ENCODE measurements around the gene ADPGK.

The ADPGK gene

DNA sequence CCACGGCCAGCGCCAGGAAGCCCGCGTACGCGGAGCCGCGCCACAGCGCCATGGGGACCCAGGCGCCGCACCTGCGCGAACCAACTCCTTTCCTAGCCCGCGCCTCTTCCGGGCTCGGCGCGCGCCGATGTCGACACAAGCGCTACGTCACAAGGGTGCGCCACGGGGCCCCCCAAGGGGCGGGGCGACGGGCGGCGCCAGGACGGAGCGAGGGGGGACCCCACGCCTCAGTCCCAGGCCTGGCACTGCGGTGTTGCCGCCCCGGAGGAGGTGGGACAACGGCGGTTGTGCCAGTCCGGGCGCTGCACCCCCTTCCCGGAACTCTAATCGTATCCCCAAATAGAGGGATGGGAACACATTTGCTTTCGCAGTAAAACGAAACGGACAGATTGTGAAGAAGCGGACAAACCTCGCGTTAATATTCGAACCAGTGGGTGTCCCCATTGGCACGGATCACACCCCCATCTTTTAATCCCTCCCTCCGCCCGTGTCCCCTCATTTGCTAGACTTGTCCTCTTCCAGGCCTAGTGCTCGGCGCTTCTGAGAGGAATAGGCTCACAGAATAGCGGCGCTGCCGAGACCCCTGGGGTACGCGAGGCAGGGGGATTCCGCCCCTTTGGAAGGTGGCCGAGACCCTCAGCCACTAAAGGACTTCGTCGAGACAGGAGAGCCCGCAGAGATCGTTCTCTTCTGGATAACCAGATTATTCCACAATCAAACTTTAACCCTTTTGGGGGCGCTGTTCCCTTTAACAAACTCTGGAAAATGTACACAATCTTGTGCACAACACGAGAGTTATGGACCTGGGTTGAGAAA, at the start of gene ADPGK:
ADPGK (minus strand) TSS at position 119 of the 816 bp plus-strand sequence; CDS start at position 52, 67 bp downstream.
- in situ Hi-C loops (cut with MboI; ENCODE audit: low pct_unique_long_range_greater_than_20kb, low sequenced_read_pairs, unreplicated experiment), result no loop called here
- TF ChIP-seq, protein P1, sequence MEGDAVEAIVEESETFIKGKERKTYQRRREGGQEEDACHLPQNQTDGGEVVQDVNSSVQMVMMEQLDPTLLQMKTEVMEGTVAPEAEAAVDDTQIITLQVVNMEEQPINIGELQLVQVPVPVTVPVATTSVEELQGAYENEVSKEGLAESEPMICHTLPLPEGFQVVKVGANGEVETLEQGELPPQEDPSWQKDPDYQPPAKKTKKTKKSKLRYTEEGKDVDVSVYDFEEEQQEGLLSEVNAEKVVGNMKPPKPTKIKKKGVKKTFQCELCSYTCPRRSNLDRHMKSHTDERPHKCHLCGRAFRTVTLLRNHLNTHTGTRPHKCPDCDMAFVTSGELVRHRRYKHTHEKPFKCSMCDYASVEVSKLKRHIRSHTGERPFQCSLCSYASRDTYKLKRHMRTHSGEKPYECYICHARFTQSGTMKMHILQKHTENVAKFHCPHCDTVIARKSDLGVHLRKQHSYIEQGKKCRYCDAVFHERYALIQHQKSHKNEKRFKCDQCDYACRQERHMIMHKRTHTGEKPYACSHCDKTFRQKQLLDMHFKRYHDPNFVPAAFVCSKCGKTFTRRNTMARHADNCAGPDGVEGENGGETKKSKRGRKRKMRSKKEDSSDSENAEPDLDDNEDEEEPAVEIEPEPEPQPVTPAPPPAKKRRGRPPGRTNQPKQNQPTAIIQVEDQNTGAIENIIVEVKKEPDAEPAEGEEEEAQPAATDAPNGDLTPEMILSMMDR (IDR thresholded peaks at IDR 0.05; ENCODE audit: extremely low read depth, insufficient read depth, missing control alignments), result peak; percentile 45
- peak; percentile 97 for DNase-seq (ENCODE audit: low spot score)

DNA sequence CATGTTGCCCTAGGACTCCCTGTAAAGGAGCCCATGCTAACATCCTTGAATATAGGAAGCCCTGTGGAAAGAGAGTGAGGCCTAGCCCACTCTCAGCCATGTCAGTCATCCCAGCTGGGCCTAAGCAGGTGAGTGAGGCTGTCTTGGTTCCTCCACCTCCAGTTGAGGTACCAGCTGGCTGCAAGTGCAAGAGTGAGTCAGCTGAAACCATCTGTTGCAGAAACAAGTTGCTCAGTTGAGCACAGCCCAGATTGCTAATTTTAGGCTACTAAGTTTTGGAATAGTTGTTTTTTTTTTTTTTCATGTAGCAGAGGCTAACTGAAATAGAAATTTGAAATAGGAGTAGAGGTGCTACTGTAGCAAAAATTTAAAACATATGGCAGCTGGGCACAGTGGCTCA, 43.7 kb upstream of the ADPGK start:
- in situ Hi-C loops (cut with MboI; ENCODE audit: low pct_unique_long_range_greater_than_20kb, low sequenced_read_pairs, unreplicated experiment), result no loop called here
- DNase-seq (ENCODE audit: low spot score), result no peak
- TF ChIP-seq, protein P1 (IDR thresholded peaks at IDR 0.05; ENCODE audit: extremely low read depth, insufficient read depth, missing control alignments), result no peak

DNA sequence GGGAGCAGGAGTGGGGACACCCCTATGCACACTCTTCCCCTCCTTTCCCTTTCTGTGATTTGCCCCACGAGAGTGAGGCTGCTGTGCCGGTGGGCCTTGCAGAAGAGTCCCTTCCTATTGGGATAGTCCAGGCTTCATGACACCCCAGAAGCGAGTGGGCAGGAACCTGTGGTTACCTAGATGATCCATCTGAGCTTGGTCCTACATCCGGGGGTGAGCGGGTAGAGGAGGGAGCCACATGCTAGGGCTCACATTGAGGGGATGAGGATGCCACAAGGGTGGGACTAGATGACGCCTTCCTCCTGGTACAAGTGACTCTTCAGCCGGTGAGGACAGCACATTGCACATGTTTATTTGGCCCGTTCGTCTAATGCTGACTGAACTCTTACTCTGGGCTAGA, 43.1 kb upstream of the ADPGK start:
- no peak for DNase-seq (ENCODE audit: low spot score)
- TF ChIP-seq, protein P1 (IDR thresholded peaks at IDR 0.05; ENCODE audit: extremely low read depth, insufficient read depth, missing control alignments), result no peak
- in situ Hi-C loops (cut with MboI; ENCODE audit: low pct_unique_long_range_greater_than_20kb, low sequenced_read_pairs, unreplicated experiment), result no loop called here

DNA sequence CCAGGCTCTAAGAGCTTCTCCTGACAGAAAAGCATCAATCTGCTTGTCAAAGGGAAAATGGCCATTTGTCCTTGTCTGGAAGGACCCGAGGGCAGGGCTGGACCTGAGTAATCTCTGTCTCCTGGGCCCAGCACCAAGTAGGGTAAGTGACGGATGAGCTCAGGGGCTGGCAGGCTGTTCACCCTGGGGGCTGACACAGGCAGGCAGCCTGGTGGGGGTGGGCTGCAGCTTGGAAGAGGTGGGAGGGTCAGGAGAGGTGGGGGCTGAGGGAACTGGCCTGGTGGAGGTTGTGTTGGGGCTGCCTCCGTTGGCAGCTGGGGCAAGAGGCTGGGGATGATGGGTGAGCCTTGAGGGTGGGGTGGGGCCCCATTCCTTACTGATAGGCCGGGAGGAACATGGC, 42.3 kb upstream of the ADPGK start:
- DNase-seq (ENCODE audit: low spot score), result no peak
- in situ Hi-C loops (cut with MboI; ENCODE audit: low pct_unique_long_range_greater_than_20kb, low sequenced_read_pairs, unreplicated experiment), result no loop called here
- TF ChIP-seq, protein P1 (IDR thresholded peaks at IDR 0.05; ENCODE audit: extremely low read depth, insufficient read depth, missing control alignments), result no peak

DNA sequence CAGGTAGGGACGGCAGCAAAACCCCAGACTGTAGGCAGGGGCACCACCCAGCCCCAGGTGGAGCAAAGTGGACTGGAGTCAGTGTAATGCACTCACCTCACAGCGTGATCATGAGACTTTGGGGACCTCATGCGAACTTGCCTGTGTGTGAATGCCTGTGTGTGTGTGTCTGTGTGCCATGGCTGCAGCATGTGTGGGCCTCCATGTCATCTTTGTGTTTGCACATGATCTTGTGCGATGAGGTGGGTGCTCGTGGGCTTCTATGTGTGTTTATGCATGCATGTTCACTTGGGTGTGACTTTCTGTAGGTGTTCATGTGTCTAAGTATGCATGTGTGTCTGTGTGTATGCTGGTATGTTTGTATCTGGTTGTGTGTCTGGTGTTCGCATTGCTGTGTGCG, 41.2 kb upstream of the ADPGK start:
- DNase-seq (ENCODE audit: low spot score), result no peak
- TF ChIP-seq, protein P1 (IDR thresholded peaks at IDR 0.05; ENCODE audit: extremely low read depth, insufficient read depth, missing control alignments), result no peak
- in situ Hi-C loops (cut with MboI; ENCODE audit: low pct_unique_long_range_greater_than_20kb, low sequenced_read_pairs, unreplicated experiment), result no loop called here

DNA sequence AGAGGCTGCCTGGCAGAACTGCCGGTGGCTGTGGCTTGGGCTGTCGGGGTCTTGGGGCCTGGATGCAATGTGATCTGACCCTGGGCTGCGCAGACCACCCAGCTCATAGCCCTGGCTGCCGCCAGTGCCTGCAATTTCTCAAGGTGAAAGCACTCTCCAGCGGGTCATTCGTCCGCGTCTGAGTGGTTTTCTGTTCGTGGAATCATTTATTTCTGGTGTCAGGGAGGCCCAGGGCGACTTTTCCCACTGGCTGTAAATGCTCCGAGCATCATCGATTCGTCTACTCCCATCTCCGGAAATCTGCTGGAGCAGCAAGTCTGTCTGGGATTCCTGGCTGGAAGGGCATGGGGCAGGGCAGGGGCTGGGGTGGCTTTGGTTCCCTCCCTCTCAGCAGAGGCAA, 40.6 kb upstream of the ADPGK start:
- in situ Hi-C loops (cut with MboI; ENCODE audit: low pct_unique_long_range_greater_than_20kb, low sequenced_read_pairs, unreplicated experiment), result no loop called here
- DNase-seq (ENCODE audit: low spot score), result no peak
- TF ChIP-seq, protein P1 (IDR thresholded peaks at IDR 0.05; ENCODE audit: extremely low read depth, insufficient read depth, missing control alignments), result no peak
